ENCODE data around the gene FAM135A.

- TF ChIP-seq ATF6 (CRISPR knock-in tag; IDR thresholded peaks at IDR 0.05): no peak
- TF ChIP-seq ZZZ3 (IDR thresholded peaks at IDR 0.05): no peak
Measured at GRCh38 chr6:70531133-70531532, 117.8 kb downstream of the FAM135A start.
